SK-N-SH (cell line): ENCODE results near the gene ZCCHC14. TPM values are rescaled to one million over a fixed set of nuclear protein-coding genes. Genes with fewer than 3 reads are reported as not detected.
A peak's percentile ranks its signal among the peaks of the same experiment; 100 is the strongest.
"Not testable (repeated sequence)": the region's sequence is repeated elsewhere in the genome, so short reads cannot be mapped to it uniquely, and the experiment has no call there.

Experiments used
- CTCF ChIA-PET: fragments of 300-600, 350-600 bp; formaldehyde crosslinking; extraction: SDS; loops from one replicate; lab custom pipeline; 2021; lab: Yijun Ruan, JAX
- POLR2A ChIA-PET: fragments of 350-600 bp; sonication (Branson Sonifier 250); formaldehyde crosslinking; extraction: SDS; loops from one replicate; lab custom pipeline; 2020; ENCODE audit warnings: antibody characterized with exemption, inconsistent platforms; lab: Yijun Ruan, JAX
- DNase-seq: peaks from one replicate; pipeline ENCODE4 v3.0.0; 2012
- H2AFZ ChIP-seq: fragments of 200-600 bp; sonication (generic); 2 replicates; pipeline ENCODE4 v1.8.1; 2016; ENCODE audit warnings: antibody characterized with exemption, mild to moderate bottlenecking, low read depth
- H3F3A ChIP-seq: fragments of 200-600 bp; sonication (generic); replicated peaks from 2 replicates; pipeline ENCODE3; 2016; ENCODE audit warnings: antibody characterized with exemption, mild to moderate bottlenecking; ENCODE audit not compliant: insufficient read depth
- H3K27ac ChIP-seq, 2 experiments: fragments of 200-500 bp in 1 of 2; fragments of 200-600 bp in 1 of 2; sonication (Bioruptor generic) in 1 of 2; sonication (generic), shearing (Covaris generic) in 1 of 2; 2 replicates each; pipeline versions ENCODE4 v1.5.1 to v1.6.1; 2014 to 2016; ENCODE audit warnings: low read depth in 2 of 2, inconsistent platforms in 1 of 2, low read length in 1 of 2, mild to moderate bottlenecking in 1 of 2, mixed read lengths in 1 of 2
- H3K27me3 ChIP-seq: fragments of 200-600 bp; sonication (generic), shearing (Covaris generic); 2 replicates; pipeline ENCODE4 v1.6.1; 2016; ENCODE audit warnings: mixed run types; ENCODE audit not compliant: insufficient read depth
- H3K36me3 ChIP-seq, 2 experiments: fragments of 200-500 bp in 1 of 2; fragments of 200-600 bp in 1 of 2; sonication (Bioruptor generic) in 1 of 2; sonication (generic) in 1 of 2; replicated peaks in 1 of 2; 2 replicates each; pipeline versions ENCODE3 to v1.5.1; 2014 to 2016; ENCODE audit warnings: low read length in 1 of 2, mild to moderate bottlenecking in 1 of 2; ENCODE audit not compliant: insufficient read depth in 2 of 2, control insufficient read depth in 1 of 2
- H3K4me1 ChIP-seq, 2 experiments: fragments of 200-500 bp in 1 of 2; fragments of 200-600 bp in 1 of 2; sonication (Bioruptor generic) in 1 of 2; sonication (generic), shearing (Covaris generic) in 1 of 2; 2 replicates each; pipeline versions ENCODE4 v1.5.1 to v1.6.1; 2014 to 2016; ENCODE audit warnings: low read depth in 1 of 2, low read length in 1 of 2, mixed run types in 1 of 2; ENCODE audit not compliant: insufficient read depth in 2 of 2, control insufficient read depth in 1 of 2
- H3K4me2 ChIP-seq: fragments of 200-600 bp; sonication (generic), shearing (Covaris generic); 2 replicates; pipeline ENCODE4 v1.6.1; 2017; ENCODE audit warnings: mixed run types
- H3K4me3 ChIP-seq, 2 experiments: fragments of 200-500 bp in 1 of 2; fragments of 200-600 bp in 1 of 2; sonication (Bioruptor generic) in 1 of 2; sonication (generic), shearing (Covaris generic) in 1 of 2; 2 replicates each; pipeline versions ENCODE4 v1.5.1 to v1.8.1; 2014 to 2016; ENCODE audit warnings: low read depth in 2 of 2, inconsistent platforms in 1 of 2, low read length in 1 of 2, mild to moderate bottlenecking in 1 of 2, mixed read lengths in 1 of 2, moderate library complexity in 1 of 2
- H3K79me2 ChIP-seq: fragments of 200-600 bp; sonication (generic); 2 replicates; pipeline ENCODE4 v1.8.1; 2017; ENCODE audit warnings: mild to moderate bottlenecking; ENCODE audit not compliant: insufficient read depth
- H3K9ac ChIP-seq: fragments of 200-600 bp; sonication (generic); 2 replicates; pipeline ENCODE4 v1.6.1; 2017; ENCODE audit warnings: mixed run types
- H3K9me2 ChIP-seq: fragments of 200-600 bp; sonication (generic); 2 replicates; pipeline ENCODE4 v1.6.1; 2017; ENCODE audit warnings: mixed run types
- H3K9me3 ChIP-seq: fragments of 200-600 bp; sonication (generic); 2 replicates; pipeline ENCODE4 v1.6.1; 2017; ENCODE audit warnings: mixed run types, mild to moderate bottlenecking, moderate library complexity
- H4K20me1 ChIP-seq: fragments of 200-600 bp; sonication (generic); 2 replicates; pipeline ENCODE4 v1.6.1; 2017; ENCODE audit warnings: mild to moderate bottlenecking, mixed run types; ENCODE audit not compliant: insufficient read depth
- EP300 ChIP-seq, 2 experiments: IDR thresholded peaks; 2 replicates each; pipeline versions ENCODE4 v1.4.0 to v1.6.1; 2012; ENCODE audit warnings: borderline replicate concordance in 1 of 2, low read depth in 1 of 2, low read length in 1 of 2
- FOSL2 ChIP-seq: IDR thresholded peaks from 2 replicates; pipeline ENCODE4 v1.4.0; 2012; ENCODE audit warnings: low read depth, mild to moderate bottlenecking, moderate library complexity, borderline replicate concordance
- FOXJ3 ChIP-seq: sonication (generic); formaldehyde crosslinking; IDR thresholded peaks from 2 replicates; pipeline ENCODE4 v1.5.1; 2020; ENCODE audit warnings: mild to moderate bottlenecking, missing genetic modification reagents
- GABPA ChIP-seq: IDR thresholded peaks from 2 replicates; pipeline ENCODE4 v1.4.0; 2012; ENCODE audit warnings: low read depth, mild to moderate bottlenecking
- JUND ChIP-seq: IDR thresholded peaks from 2 replicates; pipeline ENCODE4 v1.4.0; 2012
- MEF2A ChIP-seq: IDR thresholded peaks from 2 replicates; pipeline ENCODE4 v1.4.0; 2012; ENCODE audit warnings: low read depth, borderline replicate concordance
- NFIC ChIP-seq: IDR thresholded peaks from 2 replicates; pipeline ENCODE4 v1.4.0; 2012; ENCODE audit warnings: borderline replicate concordance
- NRF1 ChIP-seq: IDR thresholded peaks from 2 replicates; pipeline ENCODE4 v1.6.1; 2012; ENCODE audit warnings: low read depth, mild to moderate bottlenecking, low read length
- POLR2AphosphoS5 ChIP-seq: IDR thresholded peaks from 2 replicates; pipeline ENCODE4 v1.6.1; 2012; ENCODE audit warnings: low read depth, low read length
- RAD21 ChIP-seq: IDR thresholded peaks from 2 replicates; pipeline ENCODE4 v1.6.1; 2012; ENCODE audit warnings: mild to moderate bottlenecking, low read length
- RFX5 ChIP-seq: IDR thresholded peaks from 2 replicates; pipeline ENCODE4 v1.6.1; 2012; ENCODE audit warnings: mild to moderate bottlenecking, improper control_type of control experiment, low read length
- RXRA ChIP-seq: IDR thresholded peaks from 2 replicates; pipeline ENCODE4 v1.4.0; 2012; ENCODE audit warnings: low read depth, mild to moderate bottlenecking, borderline replicate concordance
- SIN3A ChIP-seq: IDR thresholded peaks from 2 replicates; pipeline ENCODE4 v1.6.1; 2012; ENCODE audit warnings: low read depth, mild to moderate bottlenecking, low read length, moderate library complexity, borderline replicate concordance
- TAF1 ChIP-seq: IDR thresholded peaks from 2 replicates; pipeline ENCODE4 v1.6.1; 2012; ENCODE audit warnings: low read depth, mild to moderate bottlenecking, low read length, moderate library complexity, borderline replicate concordance
- TCF12 ChIP-seq: IDR thresholded peaks from 2 replicates; pipeline ENCODE4 v1.4.0; 2012
- YY1 ChIP-seq: IDR thresholded peaks from 2 replicates; pipeline ENCODE4 v1.4.0; 2012; ENCODE audit warnings: low read depth, mild to moderate bottlenecking
- WGBS: methylation state at CpG from one replicate; pipeline ENCODE4 v1.1.6; 2017; ENCODE audit warnings: low lambda C conversion rate; 5-methylcytosine and 5-hydroxymethylcytosine counted together
- polyA plus RNA-seq, 3 experiments: library from polyadenylated mRNA; depleted of rRNA; stranded (reverse); fragments of >200 nt; gene quantifications; 2 replicates each; pipeline ENCODE4 v1.2.3, GENCODE V29; 2012
- TF ChIP-seq, protein P1 (sequence below): IDR thresholded peaks from 2 replicates; pipeline ENCODE4 v1.4.0; 2012; ENCODE audit warnings: low read depth, borderline replicate concordance
- TF ChIP-seq, protein P2 (sequence below): fragments of 150-350 bp; IDR thresholded peaks from 2 replicates; pipeline ENCODE4 v1.6.1; 2017; ENCODE audit warnings: antibody characterized with exemption, low read length, low read depth, borderline replicate concordance
- TF ChIP-seq, protein P3 (sequence below): fragments of 150-350 bp; IDR thresholded peaks from 2 replicates; pipeline ENCODE4 v1.6.1; 2016; ENCODE audit warnings: mild to moderate bottlenecking, low read depth, low read length

ZCCHC14 gene
- polyA plus RNA-seq, 1 of the 3 experiments (the other 2 are of a cell fraction): 5.7 TPM

DNA sequence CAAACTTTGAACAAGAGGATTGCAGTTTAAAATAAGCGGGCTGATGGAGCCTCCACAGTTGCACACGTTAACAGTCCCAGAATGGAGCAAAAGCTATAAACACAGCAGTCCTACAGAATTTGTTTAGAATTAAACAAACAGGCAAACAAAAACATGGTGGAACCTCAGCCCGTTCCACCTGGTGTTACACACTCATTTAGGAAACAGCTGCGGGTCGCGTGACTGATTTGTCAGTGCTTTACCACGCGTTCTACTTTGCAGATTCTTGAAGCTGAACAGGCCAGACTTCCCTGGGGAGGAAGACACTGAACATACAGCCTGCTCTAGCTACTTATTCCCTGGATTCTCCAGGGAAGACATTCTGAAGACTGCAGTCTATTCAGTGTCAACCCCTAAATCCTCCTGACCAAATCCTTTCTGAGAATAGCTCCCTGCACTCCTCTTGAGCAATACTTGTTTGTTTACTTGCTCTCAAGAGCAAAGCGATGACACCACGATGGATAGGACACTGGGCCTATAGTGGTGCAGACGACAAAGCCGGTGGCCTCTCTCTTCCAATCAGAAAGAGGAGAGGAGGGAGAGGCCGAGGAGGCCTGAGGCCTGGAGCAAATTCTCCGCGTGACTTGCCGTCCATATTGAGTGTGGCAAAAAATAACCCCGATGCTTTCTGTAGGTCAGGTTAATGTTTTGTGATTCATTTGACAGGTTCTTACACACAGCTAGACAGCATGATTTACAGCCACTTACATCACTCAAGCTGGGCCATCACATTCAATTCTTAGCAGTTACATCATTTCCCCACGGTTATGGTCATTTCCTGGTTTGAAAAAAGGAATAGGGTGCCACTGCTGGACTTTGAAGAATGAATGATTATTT, 104.6 kb downstream of the ZCCHC14 start (continued):
- TF ChIP-seq YY1 (peak; percentile 98), FOSL2 (no peak)

DNA sequence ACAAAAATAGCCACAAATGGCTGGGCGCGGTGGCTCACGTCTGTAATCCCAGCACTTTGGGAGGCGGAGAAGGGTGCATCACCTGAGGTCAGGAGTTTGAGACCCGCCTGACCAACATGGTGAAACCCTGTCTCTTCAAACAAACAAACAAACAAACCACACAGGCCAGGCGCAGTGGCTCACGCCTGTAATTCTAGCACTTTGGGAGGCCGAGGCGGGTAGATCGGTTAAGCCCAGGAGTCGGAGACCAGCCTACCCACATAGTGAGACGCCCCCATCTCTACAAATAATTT, 108.0 kb downstream of the ZCCHC14 start:
- H3K4me2 ChIP-seq: peak overlapping the region; percentile 89
- not testable (repeated sequence) for H3K9me2 ChIP-seq, H3K9me3 ChIP-seq, H3K36me3 ChIP-seq, DNase-seq, H3K27me3 ChIP-seq
- 0 out of 2 replicates have a peak, but pooled peaks have one; percentile 10 for TF ChIP-seq FOXJ3 (CRISPR knock-in tag)
- peak overlapping the region; percentile 84 to 90 for H3K27ac ChIP-seq
- ChIA-PET CTCF (interaction anchor here (0.7 to 4.4 kb wide), 7 partner anchors 9 to 251 kb away, joined by 3 to 36 read pairs (median 3); no protein-coding TSS in a partner anchor), POLR2A (interaction anchor here (0.6 to 2.2 kb wide), 4 partner anchors 9 to 84 kb away, joined by 3 to 15 read pairs (median 6); partner anchors contain the start of gene C16orf95)
- peaks cover 25% of the 10 kb centered on the region for H3F3A ChIP-seq
- peaks cover 15% of the 10 kb centered on the region for H4K20me1 ChIP-seq
- 97% methylated on average over 12 of the region's 12 CpGs for WGBS
- peaks cover 17 to 20% of the 10 kb centered on the region in 2 experiments for H3K4me1 ChIP-seq
- H3K79me2 ChIP-seq: peaks cover 39% of the 10 kb centered on the region
- peak overlapping the region; percentile 65 to 80 for H3K4me3 ChIP-seq
- peak overlapping the region; percentile 84; the same call in 1 of the 2 replicates for H3K9ac ChIP-seq
- peak overlapping the region; percentile 90; the same call in 1 of the 2 replicates for H2AFZ ChIP-seq

DNA sequence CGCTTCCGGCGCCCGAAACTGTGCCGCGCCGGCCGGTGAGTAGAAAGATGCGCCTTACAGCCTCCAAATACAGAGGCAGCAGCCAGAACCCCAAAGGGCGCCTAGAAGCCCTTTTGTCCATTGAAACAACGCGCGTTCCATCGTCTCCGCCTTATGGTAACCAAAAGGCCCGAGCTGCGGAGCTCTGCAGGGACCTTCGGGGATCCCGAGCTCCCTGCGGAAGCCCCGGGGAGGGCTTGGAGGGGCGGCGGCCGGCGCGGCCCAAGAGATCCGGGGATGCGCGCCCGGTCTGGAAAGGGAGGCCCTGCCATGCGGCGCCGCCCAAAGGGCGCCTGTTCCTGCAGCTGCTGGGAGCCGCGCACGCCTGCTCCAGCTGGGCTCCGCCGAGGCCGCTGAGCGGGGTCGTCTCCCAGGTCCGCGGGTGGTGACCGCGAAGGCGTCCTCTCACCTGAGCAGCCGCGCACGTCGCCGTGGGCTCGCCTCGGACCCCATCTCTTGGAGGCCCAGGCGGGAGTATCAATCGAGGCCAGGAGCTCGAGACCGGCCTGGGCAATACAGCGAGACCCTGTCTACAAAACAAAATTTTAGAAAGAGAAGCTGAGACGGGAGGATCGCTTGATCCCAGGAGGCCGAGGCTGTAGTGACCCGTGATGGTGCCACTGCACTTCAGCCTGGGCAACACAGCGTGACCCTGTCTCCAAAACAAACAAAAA, 108.5 kb downstream of the ZCCHC14 start:
- Histone ChIP-seq H3K9me2 (no peaks in the 10 kb centered on the region), H3K4me3 (peak overlapping the region; percentile 65 to 80), H3K79me2 (peaks cover 44% of the 10 kb centered on the region), H3F3A (peaks cover 25% of the 10 kb centered on the region), H3K9me3 (no peaks in the 10 kb centered on the region), H2AFZ (peak overlapping the region; percentile 90), H3K9ac (peak overlapping the region; percentile 84), H3K4me1 (peaks cover 17 to 18% of the 10 kb centered on the region in 2 experiments), H3K36me3 (no peaks in the 10 kb centered on the region), H3K27me3 (no peaks in the 10 kb centered on the region), H3K4me2 (peak overlapping the region; percentile 89), H4K20me1 (peaks cover 19% of the 10 kb centered on the region), H3K27ac (peak overlapping the region; percentile 84 to 90)
- WGBS: 19% methylated on average over 18 of the region's 64 CpGs
- DNase-seq: peak; percentile 82
- CTCF ChIA-PET: interaction anchor here (0.7 to 4.4 kb wide), 15 partner anchors 10 to 252 kb away, joined by 3 to 36 read pairs (median 3); no protein-coding TSS in a partner anchor
- POLR2A ChIA-PET: interaction anchor here (0.6 to 2.2 kb wide), 8 partner anchors 10 to 84 kb away, joined by 3 to 15 read pairs (median 4); partner anchors contain the start of gene C16orf95
- TF ChIP-seq GABPA: no peak
- 0 out of 2 replicates have a peak, but pooled peaks have one; percentile 4 for TF ChIP-seq FOXJ3 (CRISPR knock-in tag)
- no peak for TF ChIP-seq RFX5
- no peak for TF ChIP-seq RXRA
- TF ChIP-seq, protein P1, sequence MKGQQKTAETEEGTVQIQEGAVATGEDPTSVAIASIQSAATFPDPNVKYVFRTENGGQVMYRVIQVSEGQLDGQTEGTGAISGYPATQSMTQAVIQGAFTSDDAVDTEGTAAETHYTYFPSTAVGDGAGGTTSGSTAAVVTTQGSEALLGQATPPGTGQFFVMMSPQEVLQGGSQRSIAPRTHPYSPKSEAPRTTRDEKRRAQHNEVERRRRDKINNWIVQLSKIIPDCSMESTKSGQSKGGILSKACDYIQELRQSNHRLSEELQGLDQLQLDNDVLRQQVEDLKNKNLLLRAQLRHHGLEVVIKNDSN: no peak; the same call in 1 of the 2 replicates
- TF ChIP-seq FOSL2: no peak
- TF ChIP-seq POLR2AphosphoS5: 0 out of 2 replicates have a peak, but pooled peaks have one; percentile 20
- 0 out of 2 replicates have a peak, but pooled peaks have one; percentile 2 for TF ChIP-seq RAD21
- no peak for TF ChIP-seq NFIC
- TF ChIP-seq TAF1: no peak
- TF ChIP-seq, protein P2, sequence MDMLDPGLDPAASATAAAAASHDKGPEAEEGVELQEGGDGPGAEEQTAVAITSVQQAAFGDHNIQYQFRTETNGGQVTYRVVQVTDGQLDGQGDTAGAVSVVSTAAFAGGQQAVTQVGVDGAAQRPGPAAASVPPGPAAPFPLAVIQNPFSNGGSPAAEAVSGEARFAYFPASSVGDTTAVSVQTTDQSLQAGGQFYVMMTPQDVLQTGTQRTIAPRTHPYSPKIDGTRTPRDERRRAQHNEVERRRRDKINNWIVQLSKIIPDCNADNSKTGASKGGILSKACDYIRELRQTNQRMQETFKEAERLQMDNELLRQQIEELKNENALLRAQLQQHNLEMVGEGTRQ: no peak
- no peak for TF ChIP-seq JUND
- TF ChIP-seq, protein P3, sequence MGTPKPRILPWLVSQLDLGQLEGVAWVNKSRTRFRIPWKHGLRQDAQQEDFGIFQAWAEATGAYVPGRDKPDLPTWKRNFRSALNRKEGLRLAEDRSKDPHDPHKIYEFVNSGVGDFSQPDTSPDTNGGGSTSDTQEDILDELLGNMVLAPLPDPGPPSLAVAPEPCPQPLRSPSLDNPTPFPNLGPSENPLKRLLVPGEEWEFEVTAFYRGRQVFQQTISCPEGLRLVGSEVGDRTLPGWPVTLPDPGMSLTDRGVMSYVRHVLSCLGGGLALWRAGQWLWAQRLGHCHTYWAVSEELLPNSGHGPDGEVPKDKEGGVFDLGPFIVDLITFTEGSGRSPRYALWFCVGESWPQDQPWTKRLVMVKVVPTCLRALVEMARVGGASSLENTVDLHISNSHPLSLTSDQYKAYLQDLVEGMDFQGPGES: no peak
- TF ChIP-seq MEF2A: no peak
- TF ChIP-seq NRF1: peak; percentile 34; the same call in 1 of the 2 replicates
- TF ChIP-seq TCF12: peak; percentile 20; the same call in 1 of the 2 replicates
- TF ChIP-seq EP300 (IDR thresholded peaks at IDR 0.05; ENCODE audit: borderline replicate concordance in 1 of 2, low read depth in 1 of 2, low read length in 1 of 2): no peak
- TF ChIP-seq SIN3A: no peak
